MCF 10A (cell line): Measurements from ENCODE around the gene PAX2. TPM values are rescaled to one million over a fixed set of nuclear protein-coding genes. Genes with fewer than 3 reads are reported as not detected.

Experiments used
- BruUV-seq: library from RNA; stranded (reverse); fragments of 400-500 nt; replicated peaks from 2 replicates; lab custom pipeline; 2021; lab: Mats Ljungman, UMichigan
- CTCF ChIA-PET: fragments of 300-600 bp; sonication (Branson Sonifier 250); formaldehyde crosslinking; extraction: SDS; loops from one replicate; lab custom pipeline; 2021; ENCODE audit warnings: antibody characterized with exemption, inconsistent platforms; lab: Yijun Ruan, JAX
- POLR2A ChIA-PET: fragments of 300-600, 350-650 bp; sonication (Branson Sonifier 250); formaldehyde crosslinking; extraction: SDS; loops from one replicate; lab custom pipeline; 2020; ENCODE audit warnings: antibody characterized with exemption, inconsistent platforms; lab: Yijun Ruan, JAX
- DNase-seq: peaks from one replicate; pipeline ENCODE4 v3.0.0-alpha.2; 2018; ENCODE audit not compliant: unreplicated experiment
- H3K27ac Mint-ChIP-seq: one replicate; pipeline ENCODE4 v1.8.0; 2022; ENCODE audit warnings: mild to moderate bottlenecking, low read depth, mixed read lengths; ENCODE audit not compliant: unreplicated experiment
- H3K27me3 Mint-ChIP-seq: one replicate; pipeline ENCODE4 v1.8.0; 2022; ENCODE audit warnings: mixed read lengths; ENCODE audit not compliant: insufficient read depth, unreplicated experiment
- H3K36me3 Mint-ChIP-seq: one replicate; pipeline ENCODE4 v1.8.0; 2022; ENCODE audit warnings: mild to moderate bottlenecking, moderate library complexity, mixed read lengths; ENCODE audit not compliant: insufficient read depth, unreplicated experiment
- H3K4me1 Mint-ChIP-seq: one replicate; pipeline ENCODE4 v1.8.0; 2022; ENCODE audit warnings: mixed read lengths; ENCODE audit not compliant: insufficient read depth, unreplicated experiment
- H3K4me3 Mint-ChIP-seq: one replicate; pipeline ENCODE4 v1.8.0; 2022; ENCODE audit warnings: mild to moderate bottlenecking, moderate library complexity, mixed read lengths; ENCODE audit not compliant: unreplicated experiment
- H3K9me3 Mint-ChIP-seq: one replicate; pipeline ENCODE4 v1.8.0; 2022; ENCODE audit warnings: mixed read lengths; ENCODE audit not compliant: unreplicated experiment
- intact Hi-C: fragments of 100-400 bp; cut with micrococcal nuclease; formaldehyde crosslinking; loops from 2 replicates; pipeline ENCODE4 v1.14.1; 2022
- total RNA-seq: library from RNA; stranded (reverse); gene quantifications from 2 replicates; pipeline ENCODE4 v1.2.3, GENCODE V29; 2022
- TF ChIP-seq, protein P1 (sequence below): fragments of 200-600 bp; IDR thresholded peaks from one replicate; pipeline ENCODE4 v1.8.0; 2022; ENCODE audit warnings: antibody characterized with exemption, mild to moderate bottlenecking; ENCODE audit not compliant: unreplicated experiment

The PAX2 gene
- total RNA-seq, 1 experiment from 2014 or later: not detected

DNA sequence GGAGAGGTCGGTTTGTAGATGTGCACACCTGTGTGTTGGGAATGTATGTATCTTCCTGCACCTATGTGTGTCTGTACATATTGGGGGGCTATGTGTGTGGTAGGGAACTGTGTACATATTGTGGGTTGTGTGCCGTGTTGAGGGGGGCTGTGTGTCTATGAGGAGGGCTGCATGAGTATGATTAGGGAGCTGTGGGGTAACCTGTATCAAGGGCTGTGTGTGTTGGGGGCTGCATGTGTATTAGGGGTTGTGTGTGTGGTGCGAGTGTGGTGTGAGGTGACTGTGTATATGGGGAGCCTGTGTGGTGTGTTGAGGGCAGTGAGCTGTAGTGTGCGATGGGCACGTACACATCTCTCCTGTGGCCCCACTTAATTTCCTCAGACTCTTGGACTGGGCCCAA lies 22.2 kb upstream of the PAX2 start:
- BruUV-seq: no TSS peak
- Mint-ChIP-seq H3K36me3 (no peaks in the 10 kb centered on the region), H3K4me3 (no peak overlapping the region), H3K27me3 (peaks cover 29% of the 10 kb centered on the region), H3K27ac (no peak overlapping the region), H3K9me3 (no peaks in the 10 kb centered on the region), H3K4me1 (no peaks in the 10 kb centered on the region)
- ChIA-PET POLR2A (interaction anchor here (0.6 kb wide), 1 partner anchor 178 kb away, joined by 3 read pairs; no protein-coding TSS in a partner anchor), CTCF (no interaction called here)
- TF ChIP-seq, protein P1, sequence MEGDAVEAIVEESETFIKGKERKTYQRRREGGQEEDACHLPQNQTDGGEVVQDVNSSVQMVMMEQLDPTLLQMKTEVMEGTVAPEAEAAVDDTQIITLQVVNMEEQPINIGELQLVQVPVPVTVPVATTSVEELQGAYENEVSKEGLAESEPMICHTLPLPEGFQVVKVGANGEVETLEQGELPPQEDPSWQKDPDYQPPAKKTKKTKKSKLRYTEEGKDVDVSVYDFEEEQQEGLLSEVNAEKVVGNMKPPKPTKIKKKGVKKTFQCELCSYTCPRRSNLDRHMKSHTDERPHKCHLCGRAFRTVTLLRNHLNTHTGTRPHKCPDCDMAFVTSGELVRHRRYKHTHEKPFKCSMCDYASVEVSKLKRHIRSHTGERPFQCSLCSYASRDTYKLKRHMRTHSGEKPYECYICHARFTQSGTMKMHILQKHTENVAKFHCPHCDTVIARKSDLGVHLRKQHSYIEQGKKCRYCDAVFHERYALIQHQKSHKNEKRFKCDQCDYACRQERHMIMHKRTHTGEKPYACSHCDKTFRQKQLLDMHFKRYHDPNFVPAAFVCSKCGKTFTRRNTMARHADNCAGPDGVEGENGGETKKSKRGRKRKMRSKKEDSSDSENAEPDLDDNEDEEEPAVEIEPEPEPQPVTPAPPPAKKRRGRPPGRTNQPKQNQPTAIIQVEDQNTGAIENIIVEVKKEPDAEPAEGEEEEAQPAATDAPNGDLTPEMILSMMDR: no peak
- intact Hi-C loops: no loop called here
- no peak for DNase-seq

DNA sequence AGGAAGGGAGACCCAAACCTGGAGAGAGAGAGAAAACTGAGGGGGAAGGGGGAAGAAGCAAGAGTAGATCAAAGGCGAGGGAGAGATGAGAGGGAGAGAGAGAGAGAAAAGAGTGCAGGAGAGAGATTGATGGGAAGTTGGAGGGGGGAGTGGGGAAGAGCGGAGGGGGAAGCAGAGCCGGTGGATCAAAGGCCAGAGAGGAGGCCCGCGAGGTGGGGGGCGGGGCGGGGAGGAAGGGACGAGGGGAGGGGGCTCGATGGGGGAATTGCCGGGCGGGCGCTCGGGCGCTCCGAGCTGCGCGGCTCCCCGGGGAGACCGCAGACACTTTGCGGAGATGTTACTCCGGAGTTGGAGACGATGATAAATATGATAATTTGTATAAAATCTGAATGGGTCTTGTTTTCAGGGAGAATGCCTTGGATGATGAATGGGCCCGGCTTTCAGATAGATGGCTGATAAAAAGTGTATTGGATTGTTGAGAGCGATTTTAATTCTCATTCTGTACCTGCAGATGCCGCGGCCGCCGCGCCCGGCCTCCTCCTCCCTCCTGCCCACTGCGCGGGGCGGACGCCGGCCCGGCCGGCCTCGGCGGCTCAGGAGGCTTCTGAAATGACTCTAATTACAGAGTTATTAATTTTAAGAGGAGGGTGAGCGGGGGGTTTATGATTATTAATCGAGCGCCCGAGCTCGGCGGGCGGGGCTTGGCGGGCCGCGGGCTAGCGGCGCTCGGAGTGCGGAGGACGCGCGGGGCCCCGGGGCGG lies 21.4 kb upstream of the PAX2 start:
- intact Hi-C loops: no loop called here
- no peak for DNase-seq
- no peak overlapping the region for H3K4me3 Mint-ChIP-seq
- TF ChIP-seq, protein P1: no peak
- ChIA-PET POLR2A (interaction anchor here (0.6 kb wide), 1 partner anchor 179 kb away, joined by 3 read pairs; no protein-coding TSS in a partner anchor), CTCF (no interaction called here)
- no TSS peak for BruUV-seq
- peaks cover 37% of the 10 kb centered on the region for H3K27me3 Mint-ChIP-seq
- no peak overlapping the region for H3K27ac Mint-ChIP-seq
- H3K9me3 Mint-ChIP-seq: no peaks in the 10 kb centered on the region
- H3K36me3 Mint-ChIP-seq: no peaks in the 10 kb centered on the region
- H3K4me1 Mint-ChIP-seq: no peaks in the 10 kb centered on the region

DNA sequence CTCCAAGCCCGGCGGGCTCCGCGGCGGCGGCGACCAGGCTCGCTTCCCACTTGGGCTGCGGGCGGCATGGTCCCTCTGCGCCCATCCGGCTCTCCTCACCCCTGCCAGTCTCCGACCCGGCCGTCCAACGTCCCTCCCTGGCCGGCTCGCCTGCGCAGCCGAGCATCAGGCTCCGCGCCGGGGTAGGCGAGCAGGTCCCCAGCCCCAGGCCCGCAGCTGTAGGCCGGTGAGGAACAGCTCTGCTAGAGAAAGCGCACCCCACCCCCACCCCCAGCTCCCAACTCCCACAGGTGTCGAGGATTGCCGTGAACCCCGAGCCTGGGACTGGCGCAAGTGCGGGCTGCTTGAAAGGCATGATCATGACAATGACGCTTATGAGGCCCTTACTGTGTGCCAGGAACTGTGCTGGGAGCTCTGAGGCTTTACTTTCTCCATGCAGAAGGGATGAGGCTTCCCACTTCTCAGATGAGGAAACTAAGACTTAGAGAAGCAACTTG lies 20.8 kb upstream of the PAX2 start:
- TF ChIP-seq, protein P1: no peak
- H3K4me3 Mint-ChIP-seq: no peak overlapping the region
- no peaks in the 10 kb centered on the region for H3K36me3 Mint-ChIP-seq
- DNase-seq: no peak
- H3K27me3 Mint-ChIP-seq: peaks cover 43% of the 10 kb centered on the region
- CTCF ChIA-PET: no interaction called here
- BruUV-seq: no TSS peak
- H3K9me3 Mint-ChIP-seq: no peaks in the 10 kb centered on the region
- POLR2A ChIA-PET: no interaction called here
- H3K27ac Mint-ChIP-seq: no peak overlapping the region
- H3K4me1 Mint-ChIP-seq: no peaks in the 10 kb centered on the region
- intact Hi-C loops: loop anchor here (5.0 kb wide), 1 partner anchor 162 kb away; no protein-coding TSS in a partner anchor

DNA sequence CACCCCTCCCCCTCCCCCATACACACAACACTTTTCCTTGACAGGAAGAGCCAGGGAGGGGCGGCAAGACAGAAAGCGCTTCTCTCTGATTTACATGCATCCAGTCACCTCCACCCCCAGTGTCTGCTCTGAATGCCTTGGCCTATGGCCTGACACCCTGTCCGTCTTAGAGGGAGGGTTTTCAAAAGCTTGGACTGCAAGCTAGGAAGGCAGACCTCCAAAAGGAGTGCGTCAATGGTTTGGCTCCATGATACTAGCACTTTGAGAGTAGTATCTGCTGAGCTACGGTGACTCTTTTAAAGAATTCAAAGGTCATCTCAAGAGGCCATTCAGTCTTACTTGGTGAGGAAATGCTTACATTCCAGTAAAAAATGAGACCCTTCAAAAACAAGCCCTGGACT lies 20.3 kb upstream of the PAX2 start:
- H3K27me3 Mint-ChIP-seq: peaks cover 48% of the 10 kb centered on the region
- TF ChIP-seq, protein P1: no peak
- POLR2A ChIA-PET: no interaction called here
- no peak overlapping the region for H3K4me3 Mint-ChIP-seq
- H3K9me3 Mint-ChIP-seq: no peaks in the 10 kb centered on the region
- peaks cover 3% of the 10 kb centered on the region for H3K4me1 Mint-ChIP-seq
- BruUV-seq: no TSS peak
- CTCF ChIA-PET: no interaction called here
- no peak for DNase-seq
- intact Hi-C loops: loop anchor here (5.0 kb wide), 1 partner anchor 163 kb away; no protein-coding TSS in a partner anchor
- H3K36me3 Mint-ChIP-seq: no peaks in the 10 kb centered on the region
- H3K27ac Mint-ChIP-seq: no peak overlapping the region
